ENCODE measurements around the gene CLEC16A.

The CLEC16A gene

GRCh38 chr16:11165349-11165748 is 221.0 kb downstream of the CLEC16A start:
- no peak for DNase-seq

- no peak for DNase-seq
These were observed 221.7 kb downstream of the CLEC16A start for GRCh38 chr16:11165894-11166665.

GRCh38 chr16:11167581-11167980 is 223.2 kb downstream of the CLEC16A start:
- DNase-seq, result no peak

- DNase-seq, result no peak
These were observed 224.2 kb downstream of the CLEC16A start for GRCh38 chr16:11168386-11169051.

GRCh38 chr16:11169641-11170040 is 225.3 kb downstream of the CLEC16A start:
- no peak for DNase-seq

GRCh38 chr16:11170201-11170600 is 225.8 kb downstream of the CLEC16A start:
- DNase-seq, result no peak

- DNase-seq, result no peak
These were observed 226.5 kb downstream of the CLEC16A start for GRCh38 chr16:11170696-11171447.

- DNase-seq, result no peak
These were observed 227.0 kb downstream of the CLEC16A start for GRCh38 chr16:11171448-11171709.

- no peak for DNase-seq
These were observed 227.5 kb downstream of the CLEC16A start for GRCh38 chr16:11171757-11172299.

- no peak for DNase-seq
These were observed 229.1 kb downstream of the CLEC16A start for GRCh38 chr16:11173426-11173825.

GRCh38 chr16:11174141-11174540 is 229.8 kb downstream of the CLEC16A start:
- no peak for DNase-seq

- no peak for DNase-seq
These were observed 230.9 kb downstream of the CLEC16A start for GRCh38 chr16:11175106-11175786.

GRCh38 chr16:11175787-11176341 is 231.5 kb downstream of the CLEC16A start:
- DNase-seq, result no peak

GRCh38 chr16:11177578-11178160 is 233.3 kb downstream of the CLEC16A start:
- no peak for DNase-seq

GRCh38 chr16:11178424-11178823 is 234.1 kb downstream of the CLEC16A start:
- DNase-seq, result no peak

- no peak for DNase-seq
These were observed 235.2 kb downstream of the CLEC16A start for GRCh38 chr16:11179574-11179973.

- no peak for DNase-seq
These were observed 236.1 kb downstream of the CLEC16A start for GRCh38 chr16:11180489-11180888.

GRCh38 chr16:11181242-11181898 is 237.0 kb downstream of the CLEC16A start:
- no peak for DNase-seq

- DNase-seq, result no peak
These were observed 237.5 kb downstream of the CLEC16A start for GRCh38 chr16:11181899-11182279.

GRCh38 chr16:11182411-11182810 is 238.0 kb downstream of the CLEC16A start:
- DNase-seq, result no peak

- no peak for DNase-seq
These were observed 238.9 kb downstream of the CLEC16A start for GRCh38 chr16:11183035-11183812.
